Vagina (tissue), 2 donors: Measurements from ENCODE around the gene IGSF3. TPM values are rescaled to one million over a fixed set of nuclear protein-coding genes. Genes with fewer than 3 reads are reported as not detected.
"Not testable (repeated sequence)": the region's sequence is repeated elsewhere in the genome, so short reads cannot be mapped to it uniquely, and the experiment has no call there.

Source experiments
- DNase-seq, 2 donors: peaks; one replicate each; pipeline ENCODE4 v3.0.0-alpha.2; 2017; ENCODE audit errors: extremely low spot score in 2 of 2
- H3K27ac ChIP-seq: fragments of 200-600 bp; sonication (generic); one replicate; pipeline ENCODE4 v1.5.1; 2019
- H3K27me3 ChIP-seq: fragments of 200-600 bp; sonication (generic); one replicate; pipeline ENCODE4 v1.5.1; 2019
- H3K36me3 ChIP-seq, 2 donors: fragments of 200-600 bp; sonication (generic); one replicate each; pipeline ENCODE4 v1.5.1; 2017 to 2019
- H3K4me1 ChIP-seq: fragments of 200-600 bp; sonication (generic); one replicate; pipeline ENCODE4 v1.5.1; 2019
- H3K4me3 ChIP-seq, 2 donors: fragments of 200-600 bp; sonication (generic); 1 replicate in 1 of 2; 2 replicates in 1 of 2; pipeline ENCODE4 v1.5.1; 2016 to 2019
- H3K9me3 ChIP-seq: fragments of 200-600 bp; sonication (generic); one replicate; pipeline ENCODE4 v1.5.1; 2019
- POLR2A ChIP-seq, 2 donors: fragments of 450-650 bp; IDR thresholded peaks; one replicate each; pipeline ENCODE4 v1.6.1; 2017; ENCODE audit warnings: antibody characterized with exemption in 2 of 2, mild to moderate bottlenecking in 2 of 2, moderate library complexity in 2 of 2
- POLR2AphosphoS5 ChIP-seq, 2 donors: sonication (generic); formaldehyde crosslinking; IDR thresholded peaks; one replicate each; pipeline ENCODE4 v1.9.0; 2017; ENCODE audit warnings: antibody characterized with exemption in 2 of 2, mild to moderate bottlenecking in 2 of 2, low read depth in 1 of 2; ENCODE audit not compliant: insufficient read depth in 1 of 2
- intact Hi-C: fragments of 100-400 bp; cut with DNase I; formaldehyde crosslinking; loops from one replicate; pipeline ENCODE4 v1.15.1; 2023
- total RNA-seq: library from RNA; depleted of rRNA; stranded (reverse); fragments of >200 nt; gene quantifications from one replicate; pipeline ENCODE4 v1.2.3, GENCODE V29; 2016
- TF ChIP-seq, protein P1 (sequence below), 3 experiments: fragments of 450-650 bp in 2 of 3; fragments of 200-600 bp in 1 of 3; sonication (generic) in 1 of 3; IDR thresholded peaks; one replicate each; pipeline ENCODE4 v1.5.1; 2017 to 2019; ENCODE audit warnings: antibody characterized with exemption in 3 of 3, mild to moderate bottlenecking in 2 of 3, moderate library complexity in 2 of 3

The IGSF3 gene
- total RNA-seq, 1 donor from 2014 or later, result 38.5 TPM

DNA sequence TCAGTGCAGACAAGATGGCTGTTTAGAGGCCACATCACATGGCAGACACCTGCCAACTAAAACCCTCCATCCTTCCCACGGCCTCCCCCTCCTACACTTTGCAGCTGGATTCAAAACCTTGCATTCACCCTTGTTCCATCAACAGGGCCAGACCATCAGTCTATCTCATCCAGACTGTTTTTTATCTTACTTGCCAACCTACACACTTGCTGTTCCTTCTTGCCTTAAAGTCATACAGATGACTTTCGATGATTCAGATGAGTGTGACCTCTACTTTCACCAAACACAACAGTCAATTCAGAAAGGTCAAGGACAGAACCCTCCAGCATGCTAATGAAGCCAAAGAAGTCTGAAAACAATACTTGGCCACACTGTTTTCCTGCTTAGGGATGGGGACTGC, 29.9 kb downstream of the IGSF3 start:
- intact Hi-C loops, H3K9me3 ChIP-seq, H3K4me1 ChIP-seq, H3K36me3 ChIP-seq, H3K27ac ChIP-seq, H3K4me3 ChIP-seq, DNase-seq, H3K27me3 ChIP-seq: not testable (repeated sequence)

DNA sequence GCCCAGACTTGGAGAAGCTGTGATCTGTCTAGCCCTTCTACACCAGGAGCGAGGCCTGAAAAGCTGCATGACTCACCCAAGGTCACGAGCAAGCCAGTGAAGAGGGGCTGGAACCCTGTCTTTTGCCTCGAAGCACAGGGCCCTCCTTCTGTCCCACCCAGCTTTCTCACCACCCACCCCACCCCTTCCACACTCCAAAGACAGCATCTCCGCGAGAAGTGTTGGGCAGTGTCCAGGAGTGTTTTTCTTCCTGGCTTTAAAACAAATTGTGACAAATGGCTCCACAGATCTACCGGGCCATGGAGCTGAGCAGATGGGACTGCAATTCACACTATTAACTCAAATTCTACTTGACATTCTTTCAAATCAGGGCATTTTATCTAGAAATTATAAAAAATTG, 30.9 kb downstream of the IGSF3 start:
- H3K4me1 ChIP-seq, H3K36me3 ChIP-seq, H3K27ac ChIP-seq, DNase-seq, H3K4me3 ChIP-seq, intact Hi-C loops, H3K27me3 ChIP-seq, H3K9me3 ChIP-seq: not testable (repeated sequence)

DNA sequence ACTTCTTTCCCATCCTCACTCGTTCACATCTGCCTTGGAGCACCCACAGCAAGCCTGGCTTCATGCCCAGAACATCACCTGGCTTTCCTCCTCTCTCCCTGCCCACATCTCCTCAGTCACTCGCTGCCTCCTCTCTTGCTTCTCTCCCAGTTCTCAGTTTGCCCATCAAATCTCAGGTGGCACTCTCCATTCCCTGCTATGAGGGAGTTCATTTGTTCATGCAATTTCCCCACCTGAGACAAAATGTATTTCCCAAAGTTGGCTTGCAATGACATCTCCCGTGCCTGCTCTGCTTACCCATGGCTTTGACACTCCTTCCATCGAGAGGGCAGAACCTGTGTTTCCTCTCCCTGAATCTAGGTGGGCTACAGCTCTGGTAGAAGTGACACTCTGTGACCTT, 33.1 kb downstream of the IGSF3 start:
- intact Hi-C loops, DNase-seq, H3K9me3 ChIP-seq, H3K4me1 ChIP-seq, H3K4me3 ChIP-seq, H3K27ac ChIP-seq, H3K36me3 ChIP-seq, H3K27me3 ChIP-seq: not testable (repeated sequence)

DNA sequence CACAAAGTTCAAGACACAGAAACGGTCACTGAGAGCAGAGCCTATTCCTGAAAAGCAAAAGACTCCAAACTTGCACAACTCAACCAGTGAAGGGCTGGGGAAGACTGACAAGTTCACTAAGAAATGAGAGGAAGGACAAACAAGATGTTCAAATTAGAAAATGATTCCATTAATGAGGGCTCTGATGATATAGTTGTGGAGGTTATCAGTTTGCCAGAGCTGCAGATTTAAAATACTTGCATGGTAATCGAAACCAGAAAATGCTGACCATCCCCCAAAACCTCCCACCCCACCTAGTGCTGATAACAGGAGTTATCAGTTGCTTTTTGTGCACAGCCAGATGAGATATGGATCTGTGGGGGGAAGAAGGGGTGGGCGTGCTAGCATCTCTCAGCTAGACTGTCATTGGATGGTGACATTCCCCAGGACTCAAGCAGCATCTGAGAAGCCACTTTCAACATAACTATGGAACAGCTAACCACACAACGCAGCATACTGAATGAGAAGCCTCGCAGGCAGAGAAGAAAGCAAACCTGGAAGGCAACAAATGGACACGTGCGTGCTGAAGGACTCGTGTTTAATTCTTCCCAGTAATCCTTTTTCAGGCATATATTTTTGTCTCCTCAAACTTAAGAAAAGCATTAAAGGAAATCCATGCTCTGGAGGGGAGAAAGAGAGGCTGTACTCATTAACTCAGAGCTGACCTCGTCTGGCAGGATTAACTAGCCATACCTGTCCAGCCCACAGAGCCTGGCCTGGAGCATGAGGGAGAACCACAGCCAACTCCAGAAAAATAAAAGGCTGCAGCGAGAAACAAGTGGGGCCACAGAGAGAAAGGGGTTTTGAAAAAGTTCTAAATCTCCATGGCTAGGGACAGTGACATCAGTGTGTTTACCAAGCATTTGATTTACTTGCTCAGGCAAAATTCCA, 35.3 kb downstream of the IGSF3 start:
- H3K36me3 ChIP-seq, DNase-seq, H3K4me1 ChIP-seq, H3K9me3 ChIP-seq, intact Hi-C loops, H3K27me3 ChIP-seq, H3K4me3 ChIP-seq, H3K27ac ChIP-seq: not testable (repeated sequence)

DNA sequence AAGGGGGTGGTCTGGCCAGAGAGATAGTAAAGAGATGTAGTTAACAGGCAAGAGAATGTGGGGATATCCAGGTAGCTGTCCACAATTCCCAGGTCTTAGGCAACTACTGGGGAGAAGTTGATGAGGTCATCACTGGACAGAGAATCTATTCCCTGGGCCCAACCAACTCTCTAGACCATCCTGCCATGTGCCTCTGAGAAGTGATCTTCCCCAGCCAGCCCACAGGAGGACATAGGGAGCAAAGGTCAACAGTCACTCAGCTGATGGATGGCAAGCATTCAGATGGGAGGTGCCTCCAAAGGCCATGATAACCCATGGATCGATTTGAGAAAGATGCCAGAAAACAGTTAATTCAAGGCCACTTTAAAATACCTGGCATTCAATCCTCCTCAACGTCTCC, 36.0 kb downstream of the IGSF3 start:
- H3K4me1 ChIP-seq, DNase-seq, H3K36me3 ChIP-seq, H3K27ac ChIP-seq, intact Hi-C loops, H3K9me3 ChIP-seq, H3K27me3 ChIP-seq, H3K4me3 ChIP-seq: not testable (repeated sequence)

DNA sequence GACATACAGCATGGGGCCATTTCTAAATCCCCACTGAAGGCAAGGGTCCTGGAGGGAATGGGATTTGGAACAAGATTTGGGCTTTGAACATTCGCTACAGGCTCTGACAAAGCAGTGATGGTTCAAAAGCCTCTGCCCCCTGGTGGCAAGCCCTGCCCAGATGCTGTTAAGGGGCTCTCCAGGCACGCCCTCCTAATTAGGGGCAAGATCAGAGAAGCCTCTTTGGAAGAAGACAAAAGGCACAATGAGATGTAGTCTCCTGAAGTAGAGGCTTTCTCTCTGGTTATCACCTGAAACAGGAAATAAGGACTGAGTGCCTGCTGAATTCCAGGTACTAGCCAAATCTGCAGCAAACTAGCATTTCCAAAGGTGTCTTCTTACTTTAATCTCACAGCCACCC, 37.5 kb downstream of the IGSF3 start:
- DNase-seq, H3K4me1 ChIP-seq, H3K27me3 ChIP-seq, intact Hi-C loops, H3K4me3 ChIP-seq, H3K9me3 ChIP-seq, H3K27ac ChIP-seq, H3K36me3 ChIP-seq: not testable (repeated sequence)

DNA sequence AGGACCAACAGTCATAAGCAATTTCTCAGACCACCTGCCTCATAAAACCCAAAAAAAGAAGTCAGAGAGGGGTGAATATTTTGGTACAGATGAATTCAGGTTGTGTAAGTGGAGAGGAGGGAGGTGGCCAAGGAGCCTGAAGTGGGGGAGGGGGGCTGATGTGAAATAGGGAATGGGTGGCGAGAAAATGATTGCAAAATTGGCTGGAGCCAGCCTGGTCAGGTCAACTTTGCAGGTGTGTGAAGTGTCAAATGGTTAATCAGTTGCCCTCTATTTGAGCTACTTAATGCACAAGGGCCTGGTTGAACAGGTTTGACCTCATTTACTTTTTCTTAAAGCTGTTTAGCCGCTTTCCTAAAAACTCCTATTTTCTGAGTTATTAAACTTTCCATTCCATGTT, 38.1 kb downstream of the IGSF3 start:
- H3K4me1 ChIP-seq, DNase-seq, H3K27ac ChIP-seq, H3K27me3 ChIP-seq, H3K4me3 ChIP-seq, intact Hi-C loops, H3K9me3 ChIP-seq, H3K36me3 ChIP-seq: not testable (repeated sequence)

DNA sequence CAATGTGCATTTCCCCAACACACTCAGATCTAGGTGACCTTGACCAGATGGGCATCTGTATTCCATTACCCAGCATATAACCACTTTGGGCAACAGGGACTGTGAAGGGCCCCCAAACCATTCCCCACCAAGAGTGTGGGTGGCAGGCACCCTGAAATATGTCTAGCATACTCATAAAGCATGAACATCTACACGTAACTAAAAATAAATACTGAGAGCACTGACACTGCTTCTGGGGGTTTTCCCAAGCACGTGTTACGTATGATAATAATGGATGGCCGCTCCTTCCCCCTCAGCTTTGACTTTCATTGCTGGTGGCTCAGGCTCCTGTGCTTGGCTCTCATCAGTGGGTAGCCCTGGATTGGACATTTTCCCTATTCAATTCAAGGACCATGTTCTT, 39.1 kb downstream of the IGSF3 start:
- no peaks in the 10 kb centered on the region for H3K9me3 ChIP-seq
- no peak for DNase-seq
- H3K4me3 ChIP-seq, result no peak overlapping the region
- H3K4me1 ChIP-seq, result peaks cover 3% of the 10 kb centered on the region
- no peaks in the 10 kb centered on the region for H3K36me3 ChIP-seq
- intact Hi-C loops, result no loop called here
- no peak overlapping the region for H3K27ac ChIP-seq
- TF ChIP-seq, protein P1, sequence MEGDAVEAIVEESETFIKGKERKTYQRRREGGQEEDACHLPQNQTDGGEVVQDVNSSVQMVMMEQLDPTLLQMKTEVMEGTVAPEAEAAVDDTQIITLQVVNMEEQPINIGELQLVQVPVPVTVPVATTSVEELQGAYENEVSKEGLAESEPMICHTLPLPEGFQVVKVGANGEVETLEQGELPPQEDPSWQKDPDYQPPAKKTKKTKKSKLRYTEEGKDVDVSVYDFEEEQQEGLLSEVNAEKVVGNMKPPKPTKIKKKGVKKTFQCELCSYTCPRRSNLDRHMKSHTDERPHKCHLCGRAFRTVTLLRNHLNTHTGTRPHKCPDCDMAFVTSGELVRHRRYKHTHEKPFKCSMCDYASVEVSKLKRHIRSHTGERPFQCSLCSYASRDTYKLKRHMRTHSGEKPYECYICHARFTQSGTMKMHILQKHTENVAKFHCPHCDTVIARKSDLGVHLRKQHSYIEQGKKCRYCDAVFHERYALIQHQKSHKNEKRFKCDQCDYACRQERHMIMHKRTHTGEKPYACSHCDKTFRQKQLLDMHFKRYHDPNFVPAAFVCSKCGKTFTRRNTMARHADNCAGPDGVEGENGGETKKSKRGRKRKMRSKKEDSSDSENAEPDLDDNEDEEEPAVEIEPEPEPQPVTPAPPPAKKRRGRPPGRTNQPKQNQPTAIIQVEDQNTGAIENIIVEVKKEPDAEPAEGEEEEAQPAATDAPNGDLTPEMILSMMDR (IDR thresholded peaks at IDR 0.05), result no peak
- TF ChIP-seq POLR2AphosphoS5 (IDR thresholded peaks at IDR 0.05; ENCODE audit: insufficient read depth in 1 of 2, low read depth in 1 of 2) (no peak), POLR2A (IDR thresholded peaks at IDR 0.05) (no peak)
- H3K27me3 ChIP-seq, result no peaks in the 10 kb centered on the region

DNA sequence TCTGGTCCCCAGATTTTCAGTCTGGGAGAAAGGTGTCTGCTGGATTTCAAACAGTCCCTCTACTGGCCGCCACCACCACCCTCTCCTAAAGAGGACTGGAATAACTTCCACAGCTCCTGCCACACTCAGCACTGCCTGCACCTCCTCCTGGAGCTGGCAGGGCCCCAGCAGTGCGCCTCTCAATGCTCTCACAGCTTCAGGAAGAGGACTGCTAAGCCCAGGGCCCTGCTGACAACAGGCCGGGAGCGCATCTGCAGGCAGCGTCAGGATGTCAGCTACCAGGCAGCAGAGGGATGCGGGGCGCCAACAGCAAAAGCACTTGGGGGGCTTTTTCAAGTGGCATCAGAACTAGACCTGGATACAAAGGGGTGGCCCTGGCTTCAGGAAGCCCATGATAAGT, 40.2 kb downstream of the IGSF3 start:
- DNase-seq, H3K27ac ChIP-seq, H3K9me3 ChIP-seq, H3K36me3 ChIP-seq, H3K27me3 ChIP-seq, H3K4me1 ChIP-seq, intact Hi-C loops, H3K4me3 ChIP-seq: not testable (repeated sequence)

DNA sequence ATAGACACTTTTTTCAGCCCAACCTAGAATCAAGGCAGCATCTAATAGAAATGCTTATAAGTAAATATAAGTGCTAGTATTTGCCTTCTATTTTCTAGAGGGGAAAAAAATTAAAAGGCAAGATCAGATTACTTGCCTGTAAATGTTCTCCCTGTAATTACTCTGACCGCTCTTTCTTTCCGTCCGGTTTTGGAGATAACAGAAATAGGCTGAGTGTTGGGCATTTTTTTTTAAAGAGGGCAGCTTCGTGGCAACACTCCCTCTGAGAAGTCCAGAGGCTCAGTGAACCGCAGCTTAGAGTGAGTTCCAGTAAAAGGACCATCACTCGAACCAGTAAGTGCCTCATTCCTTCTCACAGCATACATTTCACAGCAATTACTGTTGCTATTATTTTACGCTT, 40.6 kb downstream of the IGSF3 start:
- H3K4me1 ChIP-seq, H3K36me3 ChIP-seq, H3K27ac ChIP-seq, H3K27me3 ChIP-seq, intact Hi-C loops, DNase-seq, H3K9me3 ChIP-seq, H3K4me3 ChIP-seq: not testable (repeated sequence)

DNA sequence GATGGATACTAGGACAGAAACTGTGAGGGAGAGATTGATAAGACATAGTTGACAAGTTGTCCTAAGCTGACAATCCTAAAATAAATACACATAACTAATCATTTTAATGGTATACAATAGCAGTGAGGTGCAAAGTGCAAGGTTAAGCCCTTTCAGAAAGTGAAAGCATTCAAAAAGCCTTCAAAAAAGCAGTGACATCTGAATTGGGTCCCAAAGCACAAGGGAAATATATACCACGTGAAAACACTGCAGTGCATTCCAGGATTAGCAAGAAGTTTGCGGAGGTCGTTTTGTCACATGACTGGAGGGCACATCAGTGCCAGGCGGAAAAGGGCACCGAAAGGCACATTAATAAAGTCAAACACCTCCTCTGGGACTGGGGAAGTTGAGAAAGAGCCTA, 42.4 kb downstream of the IGSF3 start:
- not testable (repeated sequence) for H3K9me3 ChIP-seq

More for the DNA sequence above, 42.4 kb downstream of the IGSF3 start:
- intact Hi-C loops, H3K4me3 ChIP-seq, H3K4me1 ChIP-seq, DNase-seq, H3K27me3 ChIP-seq, H3K36me3 ChIP-seq, H3K27ac ChIP-seq: not testable (repeated sequence)
